GM12891 (cell line): ENCODE measurements around the gene PLIN3.
"Not testable (repeated sequence)": the region's sequence is repeated elsewhere in the genome, so short reads cannot be mapped to it uniquely, and the experiment has no call there.

Source experiments
- DNase-seq: peaks from one replicate; pipeline ENCODE4 v3.0.0; 2011; ENCODE audit warnings: low spot score; ENCODE audit not compliant: insufficient read length
- FAIRE-seq: peaks from 2 replicates; lab custom pipeline; 2011; peaks lifted over from hg19 to GRCh38; lab: Jason Lieb, UNC
- PAX5 ChIP-seq: IDR thresholded peaks from 2 replicates; pipeline ENCODE4 v1.6.1; 2011; ENCODE audit warnings: low read length, moderate library complexity, mild to moderate bottlenecking; ENCODE audit not compliant: insufficient read depth, severe bottlenecking
- POLR2A ChIP-seq: IDR thresholded peaks from 2 replicates; pipeline ENCODE4 v1.6.1; 2011; ENCODE audit warnings: low read depth, low read length, control low read depth
- POLR2AphosphoS5 ChIP-seq: IDR thresholded peaks from 2 replicates; pipeline ENCODE4 v1.6.1; 2011; ENCODE audit warnings: low read depth, low read length, control low read depth
- POU2F2 ChIP-seq: IDR thresholded peaks from 2 replicates; pipeline ENCODE4 v1.6.1; 2011; ENCODE audit warnings: low read depth, mild to moderate bottlenecking, control low read depth, low read length, moderate library complexity
- SPI1 ChIP-seq: IDR thresholded peaks from 2 replicates; pipeline ENCODE4 v1.6.1; 2011; ENCODE audit warnings: low read depth, low read length, control low read depth
- TAF1 ChIP-seq: IDR thresholded peaks from 2 replicates; pipeline ENCODE4 v1.6.1; 2011; ENCODE audit warnings: low read depth, low read length, control low read depth

The PLIN3 gene

GRCh38 chr19:4811328-4812131 lies 55.9 kb downstream of the PLIN3 start:
- TF ChIP-seq PAX5: no peak
- FAIRE-seq (peak; percentile 90), DNase-seq (peak; percentile 70)

- DNase-seq (no peak), FAIRE-seq (peak; percentile 23)
- TF ChIP-seq POLR2AphosphoS5 (no peak), SPI1 (no peak), TAF1 (no peak), POU2F2 (no peak), POLR2A (no peak), PAX5 (no peak)
Measured at GRCh38 chr19:4807188-4807587, 60.3 kb downstream of the PLIN3 start.

GRCh38 chr19:4806384-4806783 lies 61.1 kb downstream of the PLIN3 start:
- DNase-seq (no peak), FAIRE-seq (no peak)
- no peak for TF ChIP-seq TAF1
- no peak for TF ChIP-seq POLR2AphosphoS5
- TF ChIP-seq POLR2A: no peak
- no peak for TF ChIP-seq POU2F2
- TF ChIP-seq PAX5: no peak

GRCh38 chr19:4805140-4805539 lies 62.3 kb downstream of the PLIN3 start:
- FAIRE-seq: not testable (repeated sequence)

GRCh38 chr19:4803736-4804695 lies 63.5 kb downstream of the PLIN3 start:
- TF ChIP-seq PAX5 (no peak), SPI1 (no peak), TAF1 (no peak), POU2F2 (no peak), POLR2A (no peak), POLR2AphosphoS5 (no peak)
- FAIRE-seq: peak; percentile 94
- DNase-seq: peak; percentile 66

More at GRCh38 chr19:4805140-4805539, 62.3 kb downstream of the PLIN3 start:
- DNase-seq: not testable (repeated sequence)

- no peak for TF ChIP-seq POLR2A
- TF ChIP-seq PAX5: no peak
- no peak for TF ChIP-seq SPI1
- no peak for TF ChIP-seq POLR2AphosphoS5
- no peak for TF ChIP-seq TAF1
- TF ChIP-seq POU2F2: no peak
- FAIRE-seq: no peak
Measured at GRCh38 chr19:4802711-4803110, 64.8 kb downstream of the PLIN3 start.

GRCh38 chr19:4801085-4801619 lies 66.3 kb downstream of the PLIN3 start:
- TF ChIP-seq TAF1 (no peak), POLR2A (no peak), POLR2AphosphoS5 (no peak), PAX5 (no peak), SPI1 (no peak), POU2F2 (no peak)
- no peak for FAIRE-seq
- no peak for DNase-seq

More at GRCh38 chr19:4802711-4803110, 64.8 kb downstream of the PLIN3 start:
- no peak for DNase-seq

GRCh38 chr19:4800591-4801081 lies 66.8 kb downstream of the PLIN3 start:
- DNase-seq: no peak
- no peak for FAIRE-seq

GRCh38 chr19:4795400-4795799 lies 72.1 kb downstream of the PLIN3 start:
- DNase-seq (no peak), FAIRE-seq (no peak)
- TF ChIP-seq TAF1: no peak
- TF ChIP-seq PAX5: no peak
- no peak for TF ChIP-seq POU2F2
- no peak for TF ChIP-seq POLR2AphosphoS5
- no peak for TF ChIP-seq SPI1
- no peak; the same call in 1 of the 2 replicates for TF ChIP-seq POLR2A

More at GRCh38 chr19:4800591-4801081, 66.8 kb downstream of the PLIN3 start:
- TF ChIP-seq POLR2A: no peak
- TF ChIP-seq POU2F2: no peak
- no peak for TF ChIP-seq PAX5
- TF ChIP-seq TAF1: no peak
- no peak for TF ChIP-seq SPI1
- TF ChIP-seq POLR2AphosphoS5: no peak
